ENCODE measurements around the gene HACL1.

The HACL1 gene

GRCh38 chr3:15631426-15632211 is 30.2 kb upstream of the HACL1 start:
- no peak for TF ChIP-seq MAX (IDR thresholded peaks at IDR 0.05)
- TF ChIP-seq, protein P1, sequence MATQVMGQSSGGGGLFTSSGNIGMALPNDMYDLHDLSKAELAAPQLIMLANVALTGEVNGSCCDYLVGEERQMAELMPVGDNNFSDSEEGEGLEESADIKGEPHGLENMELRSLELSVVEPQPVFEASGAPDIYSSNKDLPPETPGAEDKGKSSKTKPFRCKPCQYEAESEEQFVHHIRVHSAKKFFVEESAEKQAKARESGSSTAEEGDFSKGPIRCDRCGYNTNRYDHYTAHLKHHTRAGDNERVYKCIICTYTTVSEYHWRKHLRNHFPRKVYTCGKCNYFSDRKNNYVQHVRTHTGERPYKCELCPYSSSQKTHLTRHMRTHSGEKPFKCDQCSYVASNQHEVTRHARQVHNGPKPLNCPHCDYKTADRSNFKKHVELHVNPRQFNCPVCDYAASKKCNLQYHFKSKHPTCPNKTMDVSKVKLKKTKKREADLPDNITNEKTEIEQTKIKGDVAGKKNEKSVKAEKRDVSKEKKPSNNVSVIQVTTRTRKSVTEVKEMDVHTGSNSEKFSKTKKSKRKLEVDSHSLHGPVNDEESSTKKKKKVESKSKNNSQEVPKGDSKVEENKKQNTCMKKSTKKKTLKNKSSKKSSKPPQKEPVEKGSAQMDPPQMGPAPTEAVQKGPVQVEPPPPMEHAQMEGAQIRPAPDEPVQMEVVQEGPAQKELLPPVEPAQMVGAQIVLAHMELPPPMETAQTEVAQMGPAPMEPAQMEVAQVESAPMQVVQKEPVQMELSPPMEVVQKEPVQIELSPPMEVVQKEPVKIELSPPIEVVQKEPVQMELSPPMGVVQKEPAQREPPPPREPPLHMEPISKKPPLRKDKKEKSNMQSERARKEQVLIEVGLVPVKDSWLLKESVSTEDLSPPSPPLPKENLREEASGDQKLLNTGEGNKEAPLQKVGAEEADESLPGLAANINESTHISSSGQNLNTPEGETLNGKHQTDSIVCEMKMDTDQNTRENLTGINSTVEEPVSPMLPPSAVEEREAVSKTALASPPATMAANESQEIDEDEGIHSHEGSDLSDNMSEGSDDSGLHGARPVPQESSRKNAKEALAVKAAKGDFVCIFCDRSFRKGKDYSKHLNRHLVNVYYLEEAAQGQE (IDR thresholded peaks at IDR 0.05; ENCODE audit: low read depth) = no peak
- no peak for TF ChIP-seq TAF1 (IDR thresholded peaks at IDR 0.05; ENCODE audit: low read depth)

GRCh38 chr3:15630646-15631350 is 29.4 kb upstream of the HACL1 start:
- TF ChIP-seq TCF12 (IDR thresholded peaks at IDR 0.05; ENCODE audit: low read depth) (0 out of 2 replicates have a peak, but pooled peaks have one; percentile 25), NFIC (IDR thresholded peaks at IDR 0.05) (peak; percentile 90), TEAD4 (IDR thresholded peaks at IDR 0.05) (peak; percentile 48; the same call in 1 of the 2 replicates), EP300 (IDR thresholded peaks at IDR 0.05; ENCODE audit: borderline replicate concordance) (peak; percentile 75), FOXM1 (IDR thresholded peaks at IDR 0.05; ENCODE audit: borderline replicate concordance, low read depth) (peak; percentile 31; the same call in 1 of the 2 replicates), CEBPB (IDR thresholded peaks at IDR 0.05) (no peak)

- TF ChIP-seq TEAD4 (IDR thresholded peaks at IDR 0.05) (no peak), TCF12 (IDR thresholded peaks at IDR 0.05; ENCODE audit: low read depth) (no peak), NFIC (IDR thresholded peaks at IDR 0.05) (no peak), YY1 (IDR thresholded peaks at IDR 0.05; ENCODE audit: low read depth) (no peak), CEBPB (IDR thresholded peaks at IDR 0.05) (peak; percentile 43; the same call in 1 of the 2 replicates), MAX (IDR thresholded peaks at IDR 0.05) (no peak), RAD21 (IDR thresholded peaks at IDR 0.05; ENCODE audit: low read depth) (peak; percentile 87), TAF1 (IDR thresholded peaks at IDR 0.05; ENCODE audit: low read depth) (no peak), ZBTB7A (IDR thresholded peaks at IDR 0.05; ENCODE audit: low read depth) (no peak), EP300 (IDR thresholded peaks at IDR 0.05; ENCODE audit: borderline replicate concordance) (no peak), EGR1 (IDR thresholded peaks at IDR 0.05) (no peak), FOXM1 (IDR thresholded peaks at IDR 0.05; ENCODE audit: borderline replicate concordance, low read depth) (no peak)
- TF ChIP-seq, protein P1 (IDR thresholded peaks at IDR 0.05; ENCODE audit: low read depth) = no peak
- TF ChIP-seq, protein P2, sequence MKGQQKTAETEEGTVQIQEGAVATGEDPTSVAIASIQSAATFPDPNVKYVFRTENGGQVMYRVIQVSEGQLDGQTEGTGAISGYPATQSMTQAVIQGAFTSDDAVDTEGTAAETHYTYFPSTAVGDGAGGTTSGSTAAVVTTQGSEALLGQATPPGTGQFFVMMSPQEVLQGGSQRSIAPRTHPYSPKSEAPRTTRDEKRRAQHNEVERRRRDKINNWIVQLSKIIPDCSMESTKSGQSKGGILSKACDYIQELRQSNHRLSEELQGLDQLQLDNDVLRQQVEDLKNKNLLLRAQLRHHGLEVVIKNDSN (IDR thresholded peaks at IDR 0.05) = peak; percentile 63
Measured at GRCh38 chr3:15629860-15630597, 28.7 kb upstream of the HACL1 start.

GRCh38 chr3:15628967-15629366 is 27.6 kb upstream of the HACL1 start:
- no peak for TF ChIP-seq CEBPB (IDR thresholded peaks at IDR 0.05)
- no peak for TF ChIP-seq EP300 (IDR thresholded peaks at IDR 0.05; ENCODE audit: borderline replicate concordance)
- no peak for TF ChIP-seq EGR1 (IDR thresholded peaks at IDR 0.05)
- TF ChIP-seq TAF1 (IDR thresholded peaks at IDR 0.05; ENCODE audit: low read depth) = no peak
- no peak for TF ChIP-seq YY1 (IDR thresholded peaks at IDR 0.05; ENCODE audit: low read depth)
- TF ChIP-seq TCF12 (IDR thresholded peaks at IDR 0.05; ENCODE audit: low read depth) = no peak
- no peak for TF ChIP-seq TEAD4 (IDR thresholded peaks at IDR 0.05)
- TF ChIP-seq, protein P1 (IDR thresholded peaks at IDR 0.05; ENCODE audit: low read depth) = no peak
- TF ChIP-seq, protein P2 (IDR thresholded peaks at IDR 0.05) = no peak
- no peak for TF ChIP-seq MAX (IDR thresholded peaks at IDR 0.05)
